Stimulated activated CD8-positive, alpha-beta memory T cell treated with anti-CD3 and anti-CD28 coated beads, Interleukin-2, amount 100 ng/mL, for 1 hour (primary cell): Measurements from ENCODE around the gene SH3BP5.

Experiments
- DNase-seq, 2 donors: peaks; one replicate each; pipeline ENCODE4 v3.0.0-alpha.2; 2020; ENCODE audit warnings: low read depth in 2 of 2

SH3BP5 gene

GRCh38 chr3:15325228-15325627, 7.2 kb downstream of the SH3BP5 start:
- no peak for DNase-seq

GRCh38 chr3:15324379-15324808, 8.0 kb downstream of the SH3BP5 start:
- DNase-seq: no peak

GRCh38 chr3:15323063-15323462, 9.3 kb downstream of the SH3BP5 start:
- no peak for DNase-seq

- no peak for DNase-seq
These were observed 11.0 kb downstream of the SH3BP5 start for GRCh38 chr3:15321349-15321748.

- no peak for DNase-seq
These were observed 12.8 kb downstream of the SH3BP5 start for GRCh38 chr3:15319575-15319974.

GRCh38 chr3:15319136-15319535, 13.2 kb downstream of the SH3BP5 start:
- no peak for DNase-seq

- no peak for DNase-seq
These were observed 13.7 kb downstream of the SH3BP5 start for GRCh38 chr3:15318661-15319060.

- no peak for DNase-seq
These were observed 15.4 kb downstream of the SH3BP5 start for GRCh38 chr3:15316998-15317435.

- no peak for DNase-seq
These were observed 17.4 kb downstream of the SH3BP5 start for GRCh38 chr3:15315003-15315402.

- DNase-seq: no peak
These were observed 18.1 kb downstream of the SH3BP5 start for GRCh38 chr3:15314276-15314675.

GRCh38 chr3:15313461-15313860, 18.9 kb downstream of the SH3BP5 start:
- no peak for DNase-seq

GRCh38 chr3:15312550-15312949, 19.8 kb downstream of the SH3BP5 start:
- DNase-seq: no peak

- DNase-seq: peak in 1 of 2 donors; percentile 33
These were observed 21.7 kb downstream of the SH3BP5 start for GRCh38 chr3:15310491-15311370.

- no peak for DNase-seq
These were observed 22.6 kb downstream of the SH3BP5 start for GRCh38 chr3:15309662-15310335.

- DNase-seq: no peak
These were observed 24.8 kb downstream of the SH3BP5 start for GRCh38 chr3:15307580-15307979.

GRCh38 chr3:15306979-15307359, 25.4 kb downstream of the SH3BP5 start:
- no peak for DNase-seq

GRCh38 chr3:15305359-15305844, 27.0 kb downstream of the SH3BP5 start:
- DNase-seq: no peak

GRCh38 chr3:15303728-15304127, 28.7 kb downstream of the SH3BP5 start:
- DNase-seq: no peak

- no peak for DNase-seq
These were observed 29.2 kb downstream of the SH3BP5 start for GRCh38 chr3:15303216-15303615.

GRCh38 chr3:15301761-15302160, 30.6 kb downstream of the SH3BP5 start:
- DNase-seq: no peak

GRCh38 chr3:15300323-15301078, 31.9 kb downstream of the SH3BP5 start:
- no peak for DNase-seq

- DNase-seq: no peak
These were observed 33.4 kb downstream of the SH3BP5 start for GRCh38 chr3:15299036-15299435.
